H1 (cell line): ENCODE measurements around the gene BYSL. TPM values are rescaled to one million over a fixed set of nuclear protein-coding genes. Genes with fewer than 3 reads are reported as not detected.

Experiments used
- CTCF ChIA-PET: fragments of 300-600 bp; sonication (Branson Sonifier 250); formaldehyde crosslinking; loops from one replicate; lab custom pipeline; 2021; ENCODE audit not compliant: partially characterized antibody; lab: Charles Lee
- POLR2A ChIA-PET: fragments of 300-600 bp; sonication (Branson Sonifier 250); formaldehyde crosslinking; loops from one replicate; lab custom pipeline; 2021; ENCODE audit warnings: inconsistent platforms; ENCODE audit not compliant: partially characterized antibody; lab: Charles Lee
- DNase-seq, 2 experiments: peaks; one replicate each; pipeline versions ENCODE4 v3.0.0 to v3.0.0-alpha.2; 2010 to 2022; ENCODE audit warnings: low spot score in 2 of 2, low read depth in 1 of 2, mixed read lengths in 1 of 2
- FAIRE-seq: peaks from 2 replicates; lab custom pipeline; 2011; peaks lifted over from hg19 to GRCh38; lab: Jason Lieb, UNC
- H2AFZ ChIP-seq: 2 replicates; pipeline ENCODE4 v1.8.1; 2012; ENCODE audit warnings: low read length, inconsistent platforms
- H2AK5ac ChIP-seq: 2 replicates; pipeline ENCODE4 v1.6.1; 2013; ENCODE audit warnings: low read depth, low read length
- H2BK120ac ChIP-seq: replicated peaks from 2 replicates; pipeline ENCODE3; 2013; ENCODE audit warnings: low read depth, low read length, inconsistent platforms
- H2BK12ac ChIP-seq: 2 replicates; pipeline ENCODE4 v1.6.1; 2013; ENCODE audit warnings: low read depth, low read length
- H2BK15ac ChIP-seq: 2 replicates; pipeline ENCODE4 v1.6.1; 2013; ENCODE audit warnings: low read length
- H2BK20ac ChIP-seq: 2 replicates; pipeline ENCODE4 v1.6.1; 2013; ENCODE audit warnings: low read length
- H2BK5ac ChIP-seq: 2 replicates; pipeline ENCODE4 v1.6.1; 2013; ENCODE audit warnings: low read depth, low read length
- H3K14ac ChIP-seq: 2 replicates; pipeline ENCODE4 v1.6.1; 2013; ENCODE audit warnings: inconsistent platforms; ENCODE audit not compliant: insufficient read length
- H3K18ac ChIP-seq: 2 replicates; pipeline ENCODE4 v1.6.1; 2013; ENCODE audit warnings: low read length; ENCODE audit errors: extremely low read depth
- H3K23ac ChIP-seq: 2 replicates; pipeline ENCODE4 v1.6.1; 2013; ENCODE audit warnings: inconsistent platforms; ENCODE audit not compliant: insufficient read length
- H3K23me2 ChIP-seq: 2 replicates; pipeline ENCODE4 v1.6.1; 2013; ENCODE audit warnings: low read depth, low read length
- H3K27ac ChIP-seq: 2 replicates; pipeline ENCODE4 v1.6.1; 2011; ENCODE audit warnings: low read depth, low read length, inconsistent platforms
- H3K27me3 ChIP-seq, 4 experiments: replicated peaks in 1 of 4; 1 replicate in 1 of 4; 2 replicates in 3 of 4; pipeline versions ENCODE4 v1.6.1 to v1.8.1; 2011 to 2013; ENCODE audit warnings: low read length in 3 of 4, mild to moderate bottlenecking in 3 of 4, inconsistent platforms in 2 of 4, mixed read lengths in 2 of 4, moderate library complexity in 1 of 4; ENCODE audit not compliant: control insufficient read depth in 3 of 4, insufficient read depth in 3 of 4; ENCODE audit errors: extremely low read depth in 1 of 4
- H3K36me3 ChIP-seq, 4 experiments: 2 replicates each; pipeline versions ENCODE4 v1.6.1 to v1.8.1; 2011 to 2013; ENCODE audit warnings: mild to moderate bottlenecking in 4 of 4, low read length in 3 of 4, moderate library complexity in 2 of 4, control low read depth in 1 of 4, inconsistent platforms in 1 of 4; ENCODE audit not compliant: insufficient read depth in 4 of 4, control insufficient read depth in 2 of 4
- H3K4ac ChIP-seq: replicated peaks from 2 replicates; pipeline ENCODE3; 2013; ENCODE audit warnings: low read length, low read depth, mixed read lengths, inconsistent platforms; ENCODE audit not compliant: insufficient read length
- H3K4me1 ChIP-seq, 4 experiments: replicated peaks in 1 of 4; 1 replicate in 1 of 4; 2 replicates in 3 of 4; pipeline versions ENCODE4 v1.6.1 to v1.8.1; 2011 to 2013; ENCODE audit warnings: low read length in 3 of 4, inconsistent platforms in 2 of 4, mixed read lengths in 1 of 4; ENCODE audit not compliant: insufficient read depth in 4 of 4, control insufficient read depth in 3 of 4
- H3K4me2 ChIP-seq, 2 experiments: 2 replicates each; pipeline versions ENCODE4 v1.6.1 to v1.8.1; 2011 to 2013; ENCODE audit warnings: low read depth in 2 of 2, low read length in 2 of 2, control low read depth in 1 of 2, inconsistent platforms in 1 of 2, mild to moderate bottlenecking in 1 of 2; ENCODE audit not compliant: insufficient read depth in 1 of 2
- H3K4me3 ChIP-seq, 4 experiments: fragments of 200-600, 300-600 bp in 1 of 4; sonication (generic), shearing (Covaris generic), sonication (Bioruptor Twin) in 1 of 4; 2 replicates each; pipeline versions ENCODE4 v1.5.1 to v1.8.1; 2011 to 2016; ENCODE audit warnings: low read length in 4 of 4, low read depth in 3 of 4, control low read depth in 2 of 4, inconsistent platforms in 2 of 4, mild to moderate bottlenecking in 2 of 4, mixed read lengths in 1 of 4, moderate library complexity in 1 of 4; ENCODE audit not compliant: insufficient read depth in 2 of 4; ENCODE audit errors: extremely low read depth in 1 of 4
- H3K56ac ChIP-seq: replicated peaks from 2 replicates; pipeline ENCODE3; 2013; ENCODE audit warnings: low read depth, mild to moderate bottlenecking, mixed read lengths, low read length, inconsistent platforms; ENCODE audit not compliant: insufficient read length
- H3K79me1 ChIP-seq: 2 replicates; pipeline ENCODE4 v1.6.1; 2013; ENCODE audit warnings: low read depth, low read length, control low read depth
- H3K79me2 ChIP-seq, 2 experiments: 2 replicates each; pipeline versions ENCODE4 v1.6.1 to v1.8.1; 2012 to 2013; ENCODE audit warnings: low read length in 2 of 2, mild to moderate bottlenecking in 2 of 2, inconsistent platforms in 1 of 2; ENCODE audit not compliant: insufficient read depth in 2 of 2, control insufficient read depth in 1 of 2
- H3K9ac ChIP-seq, 4 experiments: replicated peaks in 1 of 4; 1 replicate in 1 of 4; 2 replicates in 3 of 4; pipeline versions ENCODE4 v1.6.1 to v1.8.1; 2011 to 2013; ENCODE audit warnings: low read depth in 3 of 4, low read length in 3 of 4, control low read depth in 2 of 4, mild to moderate bottlenecking in 2 of 4, moderate library complexity in 2 of 4, inconsistent platforms in 1 of 4; ENCODE audit errors: extremely low read depth in 1 of 4
- H3K9me3 ChIP-seq, 2 experiments: 2 replicates each; pipeline versions ENCODE4 v1.6.1 to v1.8.1; 2012 to 2013; ENCODE audit warnings: mild to moderate bottlenecking in 2 of 2, moderate library complexity in 2 of 2, control low read depth in 1 of 2, inconsistent platforms in 1 of 2, low read depth in 1 of 2, low read length in 1 of 2, mixed read lengths in 1 of 2; ENCODE audit not compliant: insufficient read depth in 2 of 2
- H4K20me1 ChIP-seq, 2 experiments: replicated peaks in 1 of 2; 2 replicates each; pipeline versions ENCODE3 to v1.8.1; 2011 to 2013; ENCODE audit warnings: inconsistent platforms in 2 of 2, low read length in 2 of 2, mild to moderate bottlenecking in 1 of 2; ENCODE audit not compliant: insufficient read depth in 2 of 2, control insufficient read depth in 1 of 2
- H4K5ac ChIP-seq: 2 replicates; pipeline ENCODE4 v1.6.1; 2013; ENCODE audit warnings: low read length, low read depth, mixed read lengths, inconsistent platforms; ENCODE audit not compliant: insufficient read length
- H4K8ac ChIP-seq: 2 replicates; pipeline ENCODE4 v1.8.0; 2013; ENCODE audit warnings: mild to moderate bottlenecking, moderate library complexity, low read length, inconsistent platforms; ENCODE audit not compliant: insufficient read depth; ENCODE audit errors: extremely low read depth
- H4K91ac ChIP-seq: replicated peaks from 2 replicates; pipeline ENCODE3; 2013; ENCODE audit warnings: low read length, mixed read lengths, inconsistent platforms; ENCODE audit not compliant: insufficient read length
- BACH1 ChIP-seq: IDR thresholded peaks from 2 replicates; pipeline ENCODE4 v1.6.1; 2012; ENCODE audit warnings: low read length, improper control_type of control experiment
- ZNF274 ChIP-seq: IDR thresholded peaks from 2 replicates; pipeline ENCODE4 v1.7.0; 2012; ENCODE audit warnings: low read length, borderline replicate concordance; ENCODE audit errors: extremely low read depth
- WGBS, 2 experiments: shearing (Covaris generic) in 1 of 2; methylation state at CpG; one replicate each; pipeline versions ENCODE4 v1.1.6 to v1.1.7; 2013 to 2015; ENCODE audit warnings: low lambda C conversion rate in 2 of 2, mixed read lengths in 2 of 2, inconsistent platforms in 1 of 2, low coverage in 1 of 2, missing lambda C conversion rate in 1 of 2; ENCODE audit not compliant: insufficient replicate concordance in 2 of 2, insufficient coverage in 1 of 2, insufficient read length in 1 of 2; ENCODE audit errors: extremely low coverage in 1 of 2, missing lambda C conversion rate in 1 of 2; 5-methylcytosine and 5-hydroxymethylcytosine counted together
- polyA plus RNA-seq, 7 experiments: library from polyadenylated mRNA; depleted of rRNA in 3 of 7; stranded (reverse) in 5 of 7; unstranded in 2 of 7; fragments of >200 nt in 5 of 7; fragments of 200-250 nt in 2 of 7; gene quantifications; 1 replicate in 5 of 7; 2 replicates in 1 of 7; 4 replicates in 1 of 7; pipeline versions ENCODE4 v1.2.1 to v1.2.3, GENCODE V29; 2011 to 2013; ENCODE audit warnings: missing spikeins in 2 of 7, mixed read lengths in 2 of 7
- total RNA-seq: library from RNA; stranded (reverse); fragmentation: NEBNext Ultra II Directional; extraction: Animal tissue kit (Norgen Biotek cat#: 25700); gene quantifications from 2 replicates; pipeline ENCODE4 v1.2.1, GENCODE V29; 2021

Gene BYSL
- total and polyA plus RNA-seq, 2 of the 8 experiments (the other 6 are each of a cell fraction or from before 2014, with no cell fraction given) = 37.3 to 49.2 TPM

DNA sequence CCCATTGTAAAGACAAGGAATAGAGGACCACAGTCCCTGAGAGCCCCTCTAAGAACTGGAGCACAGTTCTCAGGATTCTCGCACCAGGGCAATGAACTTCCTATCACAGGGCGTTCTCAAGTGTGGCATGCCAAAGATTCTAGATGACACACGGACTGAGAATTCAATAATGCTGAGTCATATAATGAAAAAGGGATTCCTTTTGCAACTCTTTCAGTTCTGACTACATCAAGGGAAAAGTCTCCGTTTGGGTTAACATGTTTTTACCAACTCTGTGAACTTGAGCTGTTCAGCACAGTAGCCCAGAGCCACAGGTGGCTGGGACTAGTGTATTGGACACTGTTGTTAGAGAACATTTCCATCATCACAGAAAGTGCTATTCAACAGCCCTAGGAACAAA, 3.8 kb upstream of the BYSL start:
- no peak overlapping the region for H3K18ac ChIP-seq
- no peak overlapping the region for H2BK120ac ChIP-seq
- no peaks in the 10 kb centered on the region for H3K27me3 ChIP-seq
- peaks cover 13 to 32% of the 10 kb centered on the region in 2 experiments for H3K79me2 ChIP-seq
- no peaks in the 10 kb centered on the region for H3K9me3 ChIP-seq
- peak overlapping the region in 1 of 4 experiments; percentile 9; a peak in 1 of 7 replicates for H3K9ac ChIP-seq
- no peak overlapping the region for H2AFZ ChIP-seq
- ChIA-PET CTCF (interaction anchor here (1.0 to 1.8 kb wide), 2 partner anchors 11 to 18 kb away, joined by 3 to 7 read pairs; no protein-coding TSS in a partner anchor), POLR2A (no interaction called here)
- H4K91ac ChIP-seq = no peak overlapping the region
- no peak overlapping the region for H3K4ac ChIP-seq
- no peak overlapping the region for H4K8ac ChIP-seq
- peaks cover 9% of the 10 kb centered on the region for H3K79me1 ChIP-seq
- no peak overlapping the region for H3K14ac ChIP-seq
- peaks cover 0 to 11% (median 2%) of the 10 kb centered on the region in 4 experiments; a peak in 2 of 7 replicates for H3K4me1 ChIP-seq
- no peak overlapping the region for H3K23ac ChIP-seq
- no peak for DNase-seq
- TF ChIP-seq ZNF274 (no peak), BACH1 (0 out of 2 replicates have a peak, but pooled peaks have one; percentile 40)
- FAIRE-seq = no peak
- peaks cover 2 to 15% (median 5%) of the 10 kb centered on the region in 4 experiments; a peak in 6 of 8 replicates for H3K36me3 ChIP-seq
- H3K4me3 ChIP-seq = no peak overlapping the region
- H2BK5ac ChIP-seq = no peak overlapping the region
- H3K56ac ChIP-seq = no peak overlapping the region
- peaks cover 0 to 5% of the 10 kb centered on the region in 2 experiments for H4K20me1 ChIP-seq
- H3K27ac ChIP-seq = no peak overlapping the region
- 87% methylated on average over 4 of the region's 4 CpGs; no CpG with 5 or more reads in 1 of the 2 experiments for WGBS, 2 experiments
- H4K5ac ChIP-seq = no peak overlapping the region
- H2BK12ac ChIP-seq = no peak overlapping the region
- no peak overlapping the region for H2BK20ac ChIP-seq
- H2BK15ac ChIP-seq = no peak overlapping the region
- no peak overlapping the region for H3K4me2 ChIP-seq
- no peak overlapping the region for H2AK5ac ChIP-seq
- peaks cover 8% of the 10 kb centered on the region; the same call in 1 of the 2 replicates for H3K23me2 ChIP-seq
